Measurements from ENCODE around the gene PPM1L.

Gene PPM1L

DNA sequence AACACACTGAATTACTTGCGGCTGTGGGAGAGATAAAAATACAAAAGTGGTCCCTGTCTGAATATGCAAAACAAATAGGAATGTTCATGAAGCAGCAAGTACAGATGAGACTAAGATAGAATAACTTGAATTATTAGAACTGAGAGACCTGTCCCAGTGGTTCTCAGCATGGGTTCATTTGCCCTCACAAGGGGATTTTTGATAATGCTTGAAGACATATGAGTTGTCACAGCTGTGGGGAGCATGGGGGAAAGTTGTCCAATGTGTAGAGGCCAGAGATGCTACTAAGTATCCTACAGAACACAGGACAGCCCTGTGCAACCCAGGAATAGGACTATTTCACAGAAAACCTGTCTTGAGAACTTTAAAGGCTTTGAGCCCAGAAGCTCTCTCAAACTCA lies 22.4 kb downstream of the PPM1L start:
- no peak for TF ChIP-seq CTCF (IDR thresholded peaks at IDR 0.05; ENCODE audit: extremely low read depth, missing control alignments)
- no peak for DNase-seq (ENCODE audit: low spot score)

- no peak for TF ChIP-seq CTCF (IDR thresholded peaks at IDR 0.05; ENCODE audit: extremely low read depth, missing control alignments)
- DNase-seq (ENCODE audit: low spot score) = no peak
Measured at GRCh38 chr3:160779040-160779439, 23.0 kb downstream of the PPM1L start.

- no peak for TF ChIP-seq CTCF (IDR thresholded peaks at IDR 0.05; ENCODE audit: extremely low read depth, missing control alignments)
- DNase-seq (ENCODE audit: low spot score) = no peak
Measured at GRCh38 chr3:160780245-160780644, 24.2 kb downstream of the PPM1L start.

DNA sequence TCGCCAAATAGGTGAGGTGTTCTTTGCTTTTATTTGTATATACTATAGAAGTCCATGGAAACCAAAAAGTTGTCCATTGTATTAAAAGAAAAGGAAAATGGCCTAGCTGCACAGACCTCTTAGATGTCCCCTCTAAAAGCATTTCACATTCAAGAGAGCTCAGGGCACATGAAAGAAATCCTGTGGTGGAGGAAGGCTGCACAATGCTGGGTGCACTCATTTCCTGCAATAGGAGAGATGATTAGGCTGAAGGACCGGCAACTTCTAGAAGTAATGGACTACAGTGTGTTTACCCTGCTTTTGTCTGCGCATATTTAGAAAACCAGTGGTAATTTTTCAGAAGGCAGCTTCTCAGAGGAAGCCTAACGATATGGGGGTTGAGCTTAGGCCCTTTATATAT lies 25.4 kb downstream of the PPM1L start:
- no peak for DNase-seq (ENCODE audit: low spot score)
- TF ChIP-seq CTCF (IDR thresholded peaks at IDR 0.05; ENCODE audit: extremely low read depth, missing control alignments) = no peak

GRCh38 chr3:160781863-160782262 lies 25.8 kb downstream of the PPM1L start:
- no peak for DNase-seq (ENCODE audit: low spot score)
- no peak for TF ChIP-seq CTCF (IDR thresholded peaks at IDR 0.05; ENCODE audit: extremely low read depth, missing control alignments)

DNA sequence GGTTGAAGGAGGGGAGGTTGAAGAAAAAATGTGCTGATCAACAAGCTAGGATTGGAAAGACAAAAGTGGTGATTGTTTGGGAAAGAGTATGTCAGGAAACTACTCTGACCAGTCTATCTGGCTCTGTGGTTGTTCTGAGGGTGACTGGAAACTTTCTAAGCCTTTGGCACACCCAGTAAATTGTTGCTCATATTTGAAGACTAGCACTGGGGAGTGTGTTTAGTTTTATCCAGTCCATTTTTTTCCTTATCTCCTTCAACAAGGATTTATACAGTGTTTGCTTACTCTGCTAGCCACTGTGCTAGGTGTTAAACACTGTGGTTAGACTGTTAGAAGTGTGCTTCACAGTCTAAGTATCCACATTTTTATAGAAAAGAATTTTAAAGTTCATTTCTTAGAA lies 28.8 kb downstream of the PPM1L start:
- TF ChIP-seq CTCF (IDR thresholded peaks at IDR 0.05; ENCODE audit: extremely low read depth, missing control alignments) = no peak
- no peak for DNase-seq (ENCODE audit: low spot score)

GRCh38 chr3:160790726-160791125 lies 34.7 kb downstream of the PPM1L start:
- no peak for DNase-seq (ENCODE audit: low spot score)
- no peak for TF ChIP-seq CTCF (IDR thresholded peaks at IDR 0.05; ENCODE audit: extremely low read depth, missing control alignments)
